B cell (primary cell): ENCODE data around the gene CABCOCO1. TPM values are rescaled to one million over a fixed set of nuclear protein-coding genes. Genes with fewer than 3 reads are reported as not detected.

ENCODE experiments used
- ATAC-seq: fragments of 200-7000 bp; cut with Tn5 transposase; one replicate; pipeline ENCODE4 v1.10.0; 2021; ENCODE audit warnings: low read depth, mild to moderate bottlenecking, moderate number of reproducible peaks, moderate library complexity
- CTCF ChIA-PET: fragments of 350-600 bp; sonication (Branson Sonifier 250); formaldehyde crosslinking; loops from one replicate; lab custom pipeline; 2021; ENCODE audit warnings: antibody characterized with exemption, inconsistent platforms; lab: Charles Lee
- POLR2A ChIA-PET: fragments of 350-600 bp; sonication (Branson Sonifier 250); formaldehyde crosslinking; loops from one replicate; lab custom pipeline; 2021; ENCODE audit warnings: antibody characterized with exemption; lab: Charles Lee
- DNase-seq: peaks from one replicate; pipeline ENCODE4 v3.0.0; 2013
- H2AFZ ChIP-seq: 2 replicates; pipeline ENCODE4 v1.6.1; 2012; ENCODE audit warnings: mild to moderate bottlenecking, low read depth, low read length; ENCODE audit not compliant: insufficient read depth, poor library complexity, severe bottlenecking
- H3K27ac ChIP-seq, 2 donors: 1 replicate in 1 of 2; 2 replicates in 1 of 2; pipeline ENCODE4 v1.5.1; 2012 to 2013; ENCODE audit warnings: low read length in 2 of 2, mild to moderate bottlenecking in 2 of 2, moderate library complexity in 1 of 2
- H3K27me3 ChIP-seq, 4 experiments: fragments of 200-600 bp in 1 of 4; sonication (generic) in 1 of 4; replicated peaks in 1 of 4; 1 replicate in 2 of 4; 2 replicates in 2 of 4; pipeline versions ENCODE4 v1.6.1 to v1.7.0; 2013 to 2016; ENCODE audit warnings: low read length in 3 of 4, mild to moderate bottlenecking in 2 of 4, mixed read lengths in 1 of 4, moderate library complexity in 1 of 4; ENCODE audit not compliant: insufficient read depth in 4 of 4, control insufficient read depth in 3 of 4; ENCODE audit errors: control extremely low read depth in 1 of 4
- H3K36me3 ChIP-seq, 2 experiments: replicated peaks in 1 of 2; 1 replicate in 1 of 2; 2 replicates in 1 of 2; pipeline versions ENCODE4 v1.6.1 to v1.7.1; 2013; ENCODE audit warnings: low read length in 1 of 2; ENCODE audit not compliant: insufficient read depth in 2 of 2, control insufficient read depth in 1 of 2; ENCODE audit errors: control extremely low read depth in 1 of 2, extremely low read depth in 1 of 2
- H3K4me1 ChIP-seq, 2 donors: fragments of 200-600 bp in 1 of 2; sonication (generic) in 1 of 2; 1 replicate in 1 of 2; 2 replicates in 1 of 2; pipeline versions ENCODE4 v1.5.1 to v1.6.1; 2013 to 2017; ENCODE audit warnings: low read length in 2 of 2; ENCODE audit not compliant: control insufficient read depth in 2 of 2, insufficient read depth in 2 of 2
- H3K4me2 ChIP-seq: replicated peaks from 2 replicates; pipeline ENCODE3; 2012; ENCODE audit warnings: mild to moderate bottlenecking, low read depth, low read length; ENCODE audit not compliant: poor library complexity, severe bottlenecking
- H3K4me3 ChIP-seq, 5 experiments: fragments of 200-600 bp in 1 of 5; sonication (generic) in 1 of 5; 1 replicate in 3 of 5; 2 replicates in 2 of 5; pipeline versions ENCODE4 v1.5.1 to v1.7.0; 2011 to 2016; ENCODE audit warnings: low read length in 4 of 5, mild to moderate bottlenecking in 4 of 5, low read depth in 2 of 5, control low read depth in 1 of 5, moderate library complexity in 1 of 5; ENCODE audit not compliant: insufficient read depth in 1 of 5; ENCODE audit errors: control extremely low read depth in 1 of 5, extremely low read depth in 1 of 5
- H3K79me2 ChIP-seq: fragments of 200-600 bp; sonication (generic); one replicate; pipeline ENCODE4 v1.6.0; 2016; ENCODE audit warnings: low read length; ENCODE audit not compliant: control insufficient read depth, insufficient read depth
- H3K9ac ChIP-seq: fragments of 200-600 bp; sonication (generic); 2 replicates; pipeline ENCODE4 v1.6.1; 2017; ENCODE audit warnings: mild to moderate bottlenecking, low read length, moderate library complexity
- H3K9me3 ChIP-seq, 3 donors: one replicate each; pipeline versions ENCODE4 v1.6.1 to v1.7.1; 2013; ENCODE audit warnings: low read length in 2 of 3; ENCODE audit not compliant: control insufficient read depth in 2 of 3, insufficient read depth in 1 of 3; ENCODE audit errors: control extremely low read depth in 1 of 3
- H4K20me1 ChIP-seq: 2 replicates; pipeline ENCODE4 v1.6.0; 2012; ENCODE audit warnings: mild to moderate bottlenecking, low read length; ENCODE audit not compliant: insufficient read depth, control insufficient read depth, poor library complexity, severe bottlenecking
- H3K27ac Mint-ChIP-seq: one replicate; pipeline ENCODE4 v1.8.0; 2021; ENCODE audit warnings: mixed read lengths
- H3K27me3 Mint-ChIP-seq: one replicate; pipeline ENCODE4 v1.8.0; 2021; ENCODE audit warnings: mixed read lengths
- H3K4me1 Mint-ChIP-seq: one replicate; pipeline ENCODE4 v1.8.0; 2021; ENCODE audit warnings: mixed read lengths
- H3K4me3 Mint-ChIP-seq: one replicate; pipeline ENCODE4 v1.8.0; 2021; ENCODE audit warnings: mixed read lengths
- H3K9me3 Mint-ChIP-seq: one replicate; pipeline ENCODE4 v1.8.0; 2022; ENCODE audit warnings: mixed read lengths; ENCODE audit not compliant: insufficient read depth
- EZH2 ChIP-seq: IDR thresholded peaks from 2 replicates; pipeline ENCODE4 v1.6.1; 2012; ENCODE audit warnings: borderline replicate concordance, low read depth, mild to moderate bottlenecking, moderate library complexity, low read length; ENCODE audit not compliant: insufficient read depth, poor library complexity, severe bottlenecking
- WGBS: methylation state at CpG from one replicate; pipeline ENCODE4 v1.1.5; 2013; ENCODE audit warnings: missing lambda C conversion rate; ENCODE audit not compliant: insufficient coverage; 5-methylcytosine and 5-hydroxymethylcytosine counted together
- intact Hi-C: fragments of 100-400 bp; cut with micrococcal nuclease; formaldehyde crosslinking; loops from one replicate; pipeline ENCODE4 v1.10.0; 2022
- polyA plus RNA-seq: library from polyadenylated mRNA; depleted of rRNA; stranded (reverse); fragments of >200 nt; gene quantifications from 2 replicates; pipeline ENCODE4 v1.2.3, GENCODE V29; 2012
- total RNA-seq, 2 donors: library from RNA; stranded (reverse); fragments of 120-200 nt in 1 of 2; gene quantifications; 1 replicate in 1 of 2; 2 replicates in 1 of 2; pipeline versions ENCODE4 v1.2.3 to v1.2.4, GENCODE V29; 2013 to 2022
- TF ChIP-seq, protein P1 (sequence below): fragments of 200-600 bp; IDR thresholded peaks from one replicate; pipeline ENCODE4 v1.8.0; 2022; ENCODE audit warnings: antibody characterized with exemption, mild to moderate bottlenecking

Gene CABCOCO1
- total and polyA plus RNA-seq, 2 donors (not counting 1 experiment from before 2014, with no cell fraction given) = not detected

- H3K4me3 ChIP-seq = no peak overlapping the region
- ATAC-seq (no peak), DNase-seq (no peak)
- H3K27ac Mint-ChIP-seq = no peak overlapping the region
- CTCF ChIA-PET = interaction anchor here (2.7 kb wide), 1 partner anchor 13 kb away, joined by 9 read pairs; no protein-coding TSS in a partner anchor
- no peaks in the 10 kb centered on the region for H3K27me3 Mint-ChIP-seq
- intact Hi-C loops = no loop called here
- H3K4me1 Mint-ChIP-seq = peaks cover 6% of the 10 kb centered on the region
- no peak overlapping the region for H3K9ac ChIP-seq
- H3K27ac ChIP-seq = no peak overlapping the region
- POLR2A ChIA-PET = interaction anchor here (0.6 kb wide), 1 partner anchor 257 kb away, joined by 5 read pairs; no protein-coding TSS in a partner anchor
- no peak overlapping the region for H3K4me2 ChIP-seq
- no peak for TF ChIP-seq EZH2
- H3K4me3 Mint-ChIP-seq = no peak overlapping the region
- WGBS = 100% methylated on average over 1 of the region's 5 CpGs
- no peaks in the 10 kb centered on the region for H3K79me2 ChIP-seq
- no peaks in the 10 kb centered on the region for H4K20me1 ChIP-seq
- peaks cover 0 to 3% of the 10 kb centered on the region in 2 donors for H3K4me1 ChIP-seq
- no peaks in the 10 kb centered on the region for H3K9me3 ChIP-seq
- no peaks in the 10 kb centered on the region for H3K36me3 ChIP-seq
- H3K27me3 ChIP-seq = no peaks in the 10 kb centered on the region
- H2AFZ ChIP-seq = no peak overlapping the region
- H3K9me3 Mint-ChIP-seq = no peaks in the 10 kb centered on the region
Measured at GRCh38 chr10:61764486-61764885, 101.8 kb downstream of the CABCOCO1 start.

GRCh38 chr10:61765176-61766087, 102.7 kb downstream of the CABCOCO1 start:
- H3K4me3 Mint-ChIP-seq = no peak overlapping the region
- Histone ChIP-seq H3K4me1 (peaks cover 0 to 3% of the 10 kb centered on the region in 2 donors), H3K9ac (no peak overlapping the region), H3K9me3 (no peaks in the 10 kb centered on the region), H3K27me3 (no peaks in the 10 kb centered on the region), H3K79me2 (no peaks in the 10 kb centered on the region), H3K27ac (no peak overlapping the region), H2AFZ (peak overlapping the region; percentile 59), H3K4me2 (no peak overlapping the region), H3K36me3 (no peaks in the 10 kb centered on the region), H3K4me3 (no peak overlapping the region), H4K20me1 (no peaks in the 10 kb centered on the region)
- ATAC-seq = no peak
- no CpG with 5 or more reads among the region's 9 CpGs for WGBS
- ChIA-PET CTCF (interaction anchor here (0.6 to 2.7 kb wide), 2 partner anchors 13 to 14 kb away, joined by 3 to 9 read pairs; no protein-coding TSS in a partner anchor), POLR2A (no interaction called here)
- no peaks in the 10 kb centered on the region for H3K9me3 Mint-ChIP-seq
- H3K4me1 Mint-ChIP-seq = peaks cover 6% of the 10 kb centered on the region
- DNase-seq = no peak
- intact Hi-C loops = no loop called here
- H3K27ac Mint-ChIP-seq = no peak overlapping the region
- no peak for TF ChIP-seq EZH2
- TF ChIP-seq, protein P1, sequence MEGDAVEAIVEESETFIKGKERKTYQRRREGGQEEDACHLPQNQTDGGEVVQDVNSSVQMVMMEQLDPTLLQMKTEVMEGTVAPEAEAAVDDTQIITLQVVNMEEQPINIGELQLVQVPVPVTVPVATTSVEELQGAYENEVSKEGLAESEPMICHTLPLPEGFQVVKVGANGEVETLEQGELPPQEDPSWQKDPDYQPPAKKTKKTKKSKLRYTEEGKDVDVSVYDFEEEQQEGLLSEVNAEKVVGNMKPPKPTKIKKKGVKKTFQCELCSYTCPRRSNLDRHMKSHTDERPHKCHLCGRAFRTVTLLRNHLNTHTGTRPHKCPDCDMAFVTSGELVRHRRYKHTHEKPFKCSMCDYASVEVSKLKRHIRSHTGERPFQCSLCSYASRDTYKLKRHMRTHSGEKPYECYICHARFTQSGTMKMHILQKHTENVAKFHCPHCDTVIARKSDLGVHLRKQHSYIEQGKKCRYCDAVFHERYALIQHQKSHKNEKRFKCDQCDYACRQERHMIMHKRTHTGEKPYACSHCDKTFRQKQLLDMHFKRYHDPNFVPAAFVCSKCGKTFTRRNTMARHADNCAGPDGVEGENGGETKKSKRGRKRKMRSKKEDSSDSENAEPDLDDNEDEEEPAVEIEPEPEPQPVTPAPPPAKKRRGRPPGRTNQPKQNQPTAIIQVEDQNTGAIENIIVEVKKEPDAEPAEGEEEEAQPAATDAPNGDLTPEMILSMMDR = no peak
- no peaks in the 10 kb centered on the region for H3K27me3 Mint-ChIP-seq
